Stimulated activated CD8-positive, alpha-beta memory T cell treated with anti-CD3 and anti-CD28 coated beads, Interleukin-15, amount 100 ng/mL, for 24 hours (primary cell): ENCODE results near the gene SELENOO.

Source experiments
- DNase-seq: peaks from one replicate; pipeline ENCODE4 v3.0.0-alpha.2; 2020; ENCODE audit warnings: low read depth

The SELENOO gene

GRCh38 chr22:50216684-50217520 lies 16.1 kb downstream of the SELENOO start:
- DNase-seq, result no peak

GRCh38 chr22:50217543-50218152 lies 16.8 kb downstream of the SELENOO start:
- DNase-seq, result no peak

- DNase-seq, result no peak
These were observed 17.6 kb downstream of the SELENOO start for GRCh38 chr22:50218153-50218995.

GRCh38 chr22:50218996-50219727 lies 18.4 kb downstream of the SELENOO start:
- DNase-seq, result no peak

- DNase-seq, result no peak
These were observed 19.2 kb downstream of the SELENOO start for GRCh38 chr22:50219800-50220602.

- no peak for DNase-seq
These were observed 20.0 kb downstream of the SELENOO start for GRCh38 chr22:50220603-50221409.

GRCh38 chr22:50221410-50222300 lies 20.8 kb downstream of the SELENOO start:
- DNase-seq, result no peak

GRCh38 chr22:50222508-50222907 lies 21.7 kb downstream of the SELENOO start:
- no peak for DNase-seq

- no peak for DNase-seq
These were observed 23.3 kb downstream of the SELENOO start for GRCh38 chr22:50224071-50224470.

- DNase-seq, result no peak
These were observed 24.6 kb downstream of the SELENOO start for GRCh38 chr22:50225200-50225969.

- no peak for DNase-seq
These were observed 25.5 kb downstream of the SELENOO start for GRCh38 chr22:50226063-50226874.

- DNase-seq, result no peak
These were observed 26.0 kb downstream of the SELENOO start for GRCh38 chr22:50226875-50227165.

GRCh38 chr22:50227579-50228215 lies 26.9 kb downstream of the SELENOO start:
- DNase-seq, result no peak

GRCh38 chr22:50228366-50228765 lies 27.6 kb downstream of the SELENOO start:
- no peak for DNase-seq

- no peak for DNase-seq
These were observed 28.6 kb downstream of the SELENOO start for GRCh38 chr22:50229370-50229769.

- no peak for DNase-seq
These were observed 31.8 kb downstream of the SELENOO start for GRCh38 chr22:50232481-50233151.

- no peak for DNase-seq
These were observed 32.4 kb downstream of the SELENOO start for GRCh38 chr22:50233223-50233622.
